ENCODE results near the gene HBM. TPM values are rescaled to one million over a fixed set of nuclear protein-coding genes. Genes with fewer than 3 reads are reported as not detected.
"Not testable (repeated sequence)": the region's sequence is repeated elsewhere in the genome, so short reads cannot be mapped to it uniquely, and the experiment has no call there.

The HBM gene
- total and polyA plus RNA-seq, 2 donors = 25.3 TPM; not detected in 1

DNA sequence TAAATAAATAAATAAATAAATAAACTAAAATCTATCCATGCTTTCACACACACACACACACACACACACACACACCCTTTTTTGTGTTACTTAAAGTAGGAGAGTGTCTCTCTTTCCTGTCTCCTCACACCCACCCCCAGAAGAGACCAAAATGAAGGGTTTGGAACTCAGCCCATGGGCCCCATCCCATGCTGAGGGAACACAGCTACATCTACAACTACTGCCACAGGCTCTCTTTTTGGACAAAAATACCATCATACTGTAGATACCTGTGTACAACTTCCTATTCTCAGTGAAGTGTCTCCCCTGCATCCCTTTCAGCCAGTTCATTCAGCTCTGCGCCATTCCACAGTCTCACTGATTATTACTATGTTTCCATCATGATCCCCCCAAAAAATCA lies 5.0 kb downstream of the HBM start:
- DNase-seq (ENCODE audit: low read depth in 6 of 9, low spot score in 9 of 9) = no peak
- H3K4me3 ChIP-seq (ENCODE audit: low read length in 2 of 2) = no peak overlapping the region
- WGBS = 42% methylated on average over 1 of the region's 1 CpG
- no peaks in the 10 kb centered on the region for H3K4me1 ChIP-seq (ENCODE audit: control insufficient read depth in 2 of 2, insufficient read depth in 2 of 2, low read length in 2 of 2)
- peaks cover 55 to 80% of the 10 kb centered on the region in 2 donors for H3K27me3 ChIP-seq (ENCODE audit: control insufficient read depth in 2 of 2, insufficient read depth in 1 of 2, low read length in 1 of 2)
- peaks cover 0 to 8% of the 10 kb centered on the region in 2 donors for H3K9me3 ChIP-seq (ENCODE audit: control insufficient read depth in 2 of 2, insufficient read depth in 1 of 2, low read length in 1 of 2)
- no peaks in the 10 kb centered on the region for H3K36me3 ChIP-seq (ENCODE audit: control insufficient read depth in 2 of 2, insufficient read depth in 2 of 2, low read length in 1 of 2)
- no peak overlapping the region for H3K27ac ChIP-seq (ENCODE audit: low read depth in 1 of 2, low read length in 1 of 2)

DNA sequence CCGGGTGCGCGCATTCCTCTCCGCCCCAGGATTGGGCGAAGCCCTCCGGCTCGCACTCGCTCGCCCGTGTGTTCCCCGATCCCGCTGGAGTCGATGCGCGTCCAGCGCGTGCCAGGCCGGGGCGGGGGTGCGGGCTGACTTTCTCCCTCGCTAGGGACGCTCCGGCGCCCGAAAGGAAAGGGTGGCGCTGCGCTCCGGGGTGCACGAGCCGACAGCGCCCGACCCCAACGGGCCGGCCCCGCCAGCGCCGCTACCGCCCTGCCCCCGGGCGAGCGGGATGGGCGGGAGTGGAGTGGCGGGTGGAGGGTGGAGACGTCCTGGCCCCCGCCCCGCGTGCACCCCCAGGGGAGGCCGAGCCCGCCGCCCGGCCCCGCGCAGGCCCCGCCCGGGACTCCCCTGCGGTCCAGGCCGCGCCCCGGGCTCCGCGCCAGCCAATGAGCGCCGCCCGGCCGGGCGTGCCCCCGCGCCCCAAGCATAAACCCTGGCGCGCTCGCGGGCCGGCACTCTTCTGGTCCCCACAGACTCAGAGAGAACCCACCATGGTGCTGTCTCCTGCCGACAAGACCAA lies 6.7 kb downstream of the HBM start, which contains the start of gene HBA2:
TSS of gene HBA2 (plus strand) at position 503 of the 568 bp plus-strand sequence. CDS start at position 540, 37 bp downstream.
- peaks cover 40 to 73% of the 10 kb centered on the region in 2 donors for H3K27me3 ChIP-seq (ENCODE audit: control insufficient read depth in 2 of 2, insufficient read depth in 1 of 2, low read length in 1 of 2)
- H3K27ac ChIP-seq (ENCODE audit: low read depth in 1 of 2, low read length in 1 of 2); DNase-seq (ENCODE audit: low read depth in 6 of 9, low spot score in 9 of 9); H3K4me1 ChIP-seq (ENCODE audit: control insufficient read depth in 2 of 2, insufficient read depth in 2 of 2, low read length in 2 of 2); H3K9me3 ChIP-seq (ENCODE audit: control insufficient read depth in 2 of 2, insufficient read depth in 1 of 2, low read length in 1 of 2); H3K36me3 ChIP-seq (ENCODE audit: control insufficient read depth in 2 of 2, insufficient read depth in 2 of 2, low read length in 1 of 2); H3K4me3 ChIP-seq (ENCODE audit: low read length in 2 of 2): not testable (repeated sequence)
- no CpG with 5 or more reads among the region's 74 CpGs for WGBS

DNA sequence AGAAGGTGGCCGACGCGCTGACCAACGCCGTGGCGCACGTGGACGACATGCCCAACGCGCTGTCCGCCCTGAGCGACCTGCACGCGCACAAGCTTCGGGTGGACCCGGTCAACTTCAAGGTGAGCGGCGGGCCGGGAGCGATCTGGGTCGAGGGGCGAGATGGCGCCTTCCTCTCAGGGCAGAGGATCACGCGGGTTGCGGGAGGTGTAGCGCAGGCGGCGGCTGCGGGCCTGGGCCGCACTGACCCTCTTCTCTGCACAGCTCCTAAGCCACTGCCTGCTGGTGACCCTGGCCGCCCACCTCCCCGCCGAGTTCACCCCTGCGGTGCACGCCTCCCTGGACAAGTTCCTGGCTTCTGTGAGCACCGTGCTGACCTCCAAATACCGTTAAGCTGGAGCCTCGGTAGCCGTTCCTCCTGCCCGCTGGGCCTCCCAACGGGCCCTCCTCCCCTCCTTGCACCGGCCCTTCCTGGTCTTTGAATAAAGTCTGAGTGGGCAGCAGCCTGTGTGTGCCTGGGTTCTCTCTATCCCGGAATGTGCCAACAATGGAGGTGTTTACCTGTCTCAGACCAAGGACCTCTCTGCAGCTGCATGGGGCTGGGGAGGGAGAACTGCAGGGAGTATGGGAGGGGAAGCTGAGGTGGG lies 7.6 kb downstream of the HBM start:
- not testable (repeated sequence) for DNase-seq (ENCODE audit: low read depth in 6 of 9, low spot score in 9 of 9)

DNA sequence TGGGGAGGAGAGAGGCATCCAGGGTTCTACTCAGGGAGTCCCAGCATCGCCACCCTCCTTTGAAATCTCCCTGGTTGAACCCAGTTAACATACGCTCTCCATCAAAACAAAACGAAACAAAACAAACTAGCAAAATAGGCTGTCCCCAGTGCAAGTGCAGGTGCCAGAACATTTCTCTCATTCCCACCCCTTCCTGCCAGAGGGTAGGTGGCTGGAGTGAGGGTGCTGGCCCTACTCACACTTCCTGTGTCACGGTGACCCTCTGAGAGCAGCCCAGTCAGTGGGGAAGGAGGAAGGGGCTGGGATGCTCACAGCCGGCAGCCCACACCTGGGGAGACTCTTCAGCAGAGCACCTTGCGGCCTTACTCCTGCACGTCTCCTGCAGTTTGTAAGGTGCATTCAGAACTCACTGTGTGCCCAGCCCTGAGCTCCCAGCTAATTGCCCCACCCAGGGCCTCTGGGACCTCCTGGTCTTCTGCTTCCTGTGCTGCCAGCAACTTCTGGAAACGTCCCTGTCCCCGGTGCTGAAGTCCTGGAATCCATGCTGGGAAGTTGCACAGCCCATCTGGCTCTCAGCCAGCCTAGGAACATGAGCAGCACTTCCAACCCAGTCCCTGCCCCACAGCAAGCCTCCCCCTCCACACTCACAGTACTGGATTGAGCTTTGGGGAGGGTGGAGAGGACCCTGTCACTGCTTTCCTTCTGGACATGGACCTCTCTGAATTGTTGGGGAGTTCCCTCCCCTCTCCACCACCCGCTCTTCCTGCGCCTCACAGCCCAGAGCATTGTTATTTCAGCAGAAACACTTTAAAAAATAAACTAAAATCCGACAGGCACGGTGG lies 8.4 kb downstream of the HBM start:
- not testable (repeated sequence) for H3K4me3 ChIP-seq (ENCODE audit: low read length in 2 of 2); H3K9me3 ChIP-seq (ENCODE audit: control insufficient read depth in 2 of 2, insufficient read depth in 1 of 2, low read length in 1 of 2); DNase-seq (ENCODE audit: low read depth in 6 of 9, low spot score in 9 of 9); H3K36me3 ChIP-seq (ENCODE audit: control insufficient read depth in 2 of 2, insufficient read depth in 2 of 2, low read length in 1 of 2); H3K27ac ChIP-seq (ENCODE audit: low read depth in 1 of 2, low read length in 1 of 2); H3K4me1 ChIP-seq (ENCODE audit: control insufficient read depth in 2 of 2, insufficient read depth in 2 of 2, low read length in 2 of 2)
- WGBS = 20% methylated on average over 9 of the region's 13 CpGs
- H3K27me3 ChIP-seq (ENCODE audit: control insufficient read depth in 2 of 2, insufficient read depth in 1 of 2, low read length in 1 of 2) = peaks cover 45 to 73% of the 10 kb centered on the region in 2 donors

More for the DNA sequence above, 7.6 kb downstream of the HBM start:
- not testable (repeated sequence) for H3K36me3 ChIP-seq (ENCODE audit: control insufficient read depth in 2 of 2, insufficient read depth in 2 of 2, low read length in 1 of 2); H3K27ac ChIP-seq (ENCODE audit: low read depth in 1 of 2, low read length in 1 of 2); H3K4me1 ChIP-seq (ENCODE audit: control insufficient read depth in 2 of 2, insufficient read depth in 2 of 2, low read length in 2 of 2); H3K9me3 ChIP-seq (ENCODE audit: control insufficient read depth in 2 of 2, insufficient read depth in 1 of 2, low read length in 1 of 2); H3K4me3 ChIP-seq (ENCODE audit: low read length in 2 of 2)
- H3K27me3 ChIP-seq (ENCODE audit: control insufficient read depth in 2 of 2, insufficient read depth in 1 of 2, low read length in 1 of 2) = peaks cover 42 to 73% of the 10 kb centered on the region in 2 donors
- 14% methylated on average over 29 of the region's 44 CpGs for WGBS

DNA sequence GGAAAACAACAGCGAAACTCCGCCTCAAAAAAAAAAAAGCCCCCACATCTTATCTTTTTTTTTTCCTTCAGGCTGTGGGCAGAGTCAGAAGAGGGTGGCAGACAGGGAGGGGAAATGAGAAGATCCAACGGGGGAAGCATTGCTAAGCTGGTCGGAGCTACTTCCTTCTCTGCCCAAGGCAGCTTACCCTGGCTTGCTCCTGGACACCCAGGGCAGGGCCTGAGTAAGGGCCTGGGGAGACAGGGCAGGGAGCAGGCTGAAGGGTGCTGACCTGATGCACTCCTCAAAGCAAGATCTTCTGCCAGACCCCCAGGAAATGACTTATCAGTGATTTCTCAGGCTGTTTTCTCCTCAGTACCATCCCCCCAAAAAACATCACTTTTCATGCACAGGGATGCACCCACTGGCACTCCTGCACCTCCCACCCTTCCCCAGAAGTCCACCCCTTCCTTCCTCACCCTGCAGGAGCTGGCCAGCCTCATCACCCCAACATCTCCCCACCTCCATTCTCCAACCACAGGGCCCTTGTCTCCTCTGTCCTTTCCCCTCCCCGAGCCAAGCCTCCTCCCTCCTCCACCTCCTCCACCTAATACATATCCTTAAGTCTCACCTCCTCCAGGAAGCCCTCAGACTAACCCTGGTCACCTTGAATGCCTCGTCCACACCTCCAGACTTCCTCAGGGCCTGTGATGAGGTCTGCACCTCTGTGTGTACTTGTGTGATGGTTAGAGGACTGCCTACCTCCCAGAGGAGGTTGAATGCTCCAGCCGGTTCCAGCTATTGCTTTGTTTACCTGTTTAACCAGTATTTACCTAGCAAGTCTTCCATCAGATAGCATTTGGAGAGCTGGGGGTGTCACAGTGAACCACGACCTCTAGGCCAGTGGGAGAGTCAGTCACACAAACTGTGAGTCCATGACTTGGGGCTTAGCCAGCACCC lies 9.5 kb downstream of the HBM start:
- no peaks in the 10 kb centered on the region for H3K36me3 ChIP-seq (ENCODE audit: control insufficient read depth in 2 of 2, insufficient read depth in 2 of 2, low read length in 1 of 2)
- H3K4me3 ChIP-seq (ENCODE audit: low read length in 2 of 2) = no peak overlapping the region
- H3K4me1 ChIP-seq (ENCODE audit: control insufficient read depth in 2 of 2, insufficient read depth in 2 of 2, low read length in 2 of 2) = peaks cover 2% of the 10 kb centered on the region in 2 donors
- DNase-seq (ENCODE audit: low read depth in 6 of 9, low spot score in 9 of 9) = no peak
- peaks cover 50 to 75% of the 10 kb centered on the region in 2 donors for H3K27me3 ChIP-seq (ENCODE audit: control insufficient read depth in 2 of 2, insufficient read depth in 1 of 2, low read length in 1 of 2)
- H3K27ac ChIP-seq (ENCODE audit: low read depth in 1 of 2, low read length in 1 of 2) = no peak overlapping the region
- H3K9me3 ChIP-seq (ENCODE audit: control insufficient read depth in 2 of 2, insufficient read depth in 1 of 2, low read length in 1 of 2) = no peaks in the 10 kb centered on the region
- 17% methylated on average over 8 of the region's 8 CpGs for WGBS

DNA sequence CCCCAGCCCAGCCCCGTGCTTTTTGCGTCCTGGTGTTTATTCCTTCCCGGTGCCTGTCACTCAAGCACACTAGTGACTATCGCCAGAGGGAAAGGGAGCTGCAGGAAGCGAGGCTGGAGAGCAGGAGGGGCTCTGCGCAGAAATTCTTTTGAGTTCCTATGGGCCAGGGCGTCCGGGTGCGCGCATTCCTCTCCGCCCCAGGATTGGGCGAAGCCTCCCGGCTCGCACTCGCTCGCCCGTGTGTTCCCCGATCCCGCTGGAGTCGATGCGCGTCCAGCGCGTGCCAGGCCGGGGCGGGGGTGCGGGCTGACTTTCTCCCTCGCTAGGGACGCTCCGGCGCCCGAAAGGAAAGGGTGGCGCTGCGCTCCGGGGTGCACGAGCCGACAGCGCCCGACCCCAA lies 10.2 kb downstream of the HBM start:
- H3K4me1 ChIP-seq (ENCODE audit: control insufficient read depth in 2 of 2, insufficient read depth in 2 of 2, low read length in 2 of 2); H3K9me3 ChIP-seq (ENCODE audit: control insufficient read depth in 2 of 2, insufficient read depth in 1 of 2, low read length in 1 of 2); H3K36me3 ChIP-seq (ENCODE audit: control insufficient read depth in 2 of 2, insufficient read depth in 2 of 2, low read length in 1 of 2); DNase-seq (ENCODE audit: low read depth in 6 of 9, low spot score in 9 of 9); H3K27ac ChIP-seq (ENCODE audit: low read depth in 1 of 2, low read length in 1 of 2); H3K4me3 ChIP-seq (ENCODE audit: low read length in 2 of 2): not testable (repeated sequence)
- peaks cover 54 to 75% of the 10 kb centered on the region in 2 donors for H3K27me3 ChIP-seq (ENCODE audit: control insufficient read depth in 2 of 2, insufficient read depth in 1 of 2, low read length in 1 of 2)
- 4% methylated on average over 25 of the region's 39 CpGs for WGBS

DNA sequence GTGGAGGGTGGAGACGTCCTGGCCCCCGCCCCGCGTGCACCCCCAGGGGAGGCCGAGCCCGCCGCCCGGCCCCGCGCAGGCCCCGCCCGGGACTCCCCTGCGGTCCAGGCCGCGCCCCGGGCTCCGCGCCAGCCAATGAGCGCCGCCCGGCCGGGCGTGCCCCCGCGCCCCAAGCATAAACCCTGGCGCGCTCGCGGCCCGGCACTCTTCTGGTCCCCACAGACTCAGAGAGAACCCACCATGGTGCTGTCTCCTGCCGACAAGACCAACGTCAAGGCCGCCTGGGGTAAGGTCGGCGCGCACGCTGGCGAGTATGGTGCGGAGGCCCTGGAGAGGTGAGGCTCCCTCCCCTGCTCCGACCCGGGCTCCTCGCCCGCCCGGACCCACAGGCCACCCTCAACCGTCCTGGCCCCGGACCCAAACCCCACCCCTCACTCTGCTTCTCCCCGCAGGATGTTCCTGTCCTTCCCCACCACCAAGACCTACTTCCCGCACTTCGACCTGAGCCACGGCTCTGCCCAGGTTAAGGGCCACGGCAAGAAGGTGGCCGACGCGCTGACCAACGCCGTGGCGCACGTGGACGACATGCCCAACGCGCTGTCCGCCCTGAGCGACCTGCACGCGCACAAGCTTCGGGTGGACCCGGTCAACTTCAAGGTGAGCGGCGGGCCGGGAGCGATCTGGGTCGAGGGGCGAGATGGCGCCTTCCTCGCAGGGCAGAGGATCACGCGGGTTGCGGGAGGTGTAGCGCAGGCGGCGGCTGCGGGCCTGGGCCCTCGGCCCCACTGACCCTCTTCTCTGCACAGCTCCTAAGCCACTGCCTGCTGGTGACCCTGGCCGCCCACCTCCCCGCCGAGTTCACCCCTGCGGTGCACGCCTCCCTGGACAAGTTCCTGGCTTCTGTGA lies 11.0 kb downstream of the HBM start, which contains the start of gene HBA1:
TSS of gene HBA1 (plus strand) at position 204 of the 906 bp plus-strand sequence. CDS start at position 241, 37 bp downstream.
- not testable (repeated sequence) for H3K27ac ChIP-seq (ENCODE audit: low read depth in 1 of 2, low read length in 1 of 2); H3K36me3 ChIP-seq (ENCODE audit: control insufficient read depth in 2 of 2, insufficient read depth in 2 of 2, low read length in 1 of 2); H3K4me3 ChIP-seq (ENCODE audit: low read length in 2 of 2); H3K9me3 ChIP-seq (ENCODE audit: control insufficient read depth in 2 of 2, insufficient read depth in 1 of 2, low read length in 1 of 2); DNase-seq (ENCODE audit: low read depth in 6 of 9, low spot score in 9 of 9)
- peaks cover 52 to 74% of the 10 kb centered on the region in 2 donors for H3K27me3 ChIP-seq (ENCODE audit: control insufficient read depth in 2 of 2, insufficient read depth in 1 of 2, low read length in 1 of 2)
- WGBS = 8% methylated on average over 39 of the region's 88 CpGs
- peaks cover 11 to 13% of the 10 kb centered on the region in 2 donors for H3K4me1 ChIP-seq (ENCODE audit: control insufficient read depth in 2 of 2, insufficient read depth in 2 of 2, low read length in 2 of 2)

DNA sequence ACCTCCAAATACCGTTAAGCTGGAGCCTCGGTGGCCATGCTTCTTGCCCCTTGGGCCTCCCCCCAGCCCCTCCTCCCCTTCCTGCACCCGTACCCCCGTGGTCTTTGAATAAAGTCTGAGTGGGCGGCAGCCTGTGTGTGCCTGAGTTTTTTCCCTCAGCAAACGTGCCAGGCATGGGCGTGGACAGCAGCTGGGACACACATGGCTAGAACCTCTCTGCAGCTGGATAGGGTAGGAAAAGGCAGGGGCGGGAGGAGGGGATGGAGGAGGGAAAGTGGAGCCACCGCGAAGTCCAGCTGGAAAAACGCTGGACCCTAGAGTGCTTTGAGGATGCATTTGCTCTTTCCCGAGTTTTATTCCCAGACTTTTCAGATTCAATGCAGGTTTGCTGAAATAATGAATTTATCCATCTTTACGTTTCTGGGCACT lies 11.6 kb downstream of the HBM start:
- no peak overlapping the region for H3K27ac ChIP-seq (ENCODE audit: low read depth in 1 of 2, low read length in 1 of 2)
- DNase-seq (ENCODE audit: low read depth in 6 of 9, low spot score in 9 of 9) = no peak
- H3K4me1 ChIP-seq (ENCODE audit: control insufficient read depth in 2 of 2, insufficient read depth in 2 of 2, low read length in 2 of 2) = peaks cover 11 to 13% of the 10 kb centered on the region in 2 donors
- H3K4me3 ChIP-seq (ENCODE audit: low read length in 2 of 2) = no peak overlapping the region
- H3K36me3 ChIP-seq (ENCODE audit: control insufficient read depth in 2 of 2, insufficient read depth in 2 of 2, low read length in 1 of 2) = no peaks in the 10 kb centered on the region
- H3K9me3 ChIP-seq (ENCODE audit: control insufficient read depth in 2 of 2, insufficient read depth in 1 of 2, low read length in 1 of 2) = peaks cover 0 to 7% of the 10 kb centered on the region in 2 donors
- peaks cover 50 to 72% of the 10 kb centered on the region in 2 donors for H3K27me3 ChIP-seq (ENCODE audit: control insufficient read depth in 2 of 2, insufficient read depth in 1 of 2, low read length in 1 of 2)
- WGBS = 19% methylated on average over 13 of the region's 13 CpGs
